Measurements from ENCODE around the gene GPM6B. TPM values are rescaled to one million over a fixed set of nuclear protein-coding genes. Genes with fewer than 3 reads are reported as not detected.

GPM6B gene
- total and polyA plus RNA-seq, 7 experiments from 2014 or later, result 0.18 to 0.27 TPM; not detected in 5

- DNase-seq (no peak), ATAC-seq (no peak)
- Histone ChIP-seq H3K27me3 (ENCODE audit: control insufficient read depth in 2 of 2, insufficient read depth in 2 of 2, low read length in 2 of 2) (no peaks in the 10 kb centered on the region), H3K9me3 (ENCODE audit: control insufficient read depth in 2 of 3, low read length in 3 of 3) (no peaks in the 10 kb centered on the region), H3K27ac (ENCODE audit: low read depth, low read length) (no peak overlapping the region), H3K4me3 (ENCODE audit: low read length) (no peak overlapping the region), H3K36me3 (ENCODE audit: control insufficient read depth in 2 of 3, insufficient read depth in 3 of 3, low read length in 3 of 3) (no peaks in the 10 kb centered on the region), H3K4me1 (ENCODE audit: control insufficient read depth in 2 of 2, insufficient read depth in 2 of 2, low read length in 2 of 2) (no peaks in the 10 kb centered on the region)
- peaks cover 0 to 6% (median 0%) of the 10 kb centered on the region in 11 donors for H3K9me3 Mint-ChIP-seq
- H3K36me3 Mint-ChIP-seq, result no peaks in the 10 kb centered on the region
- peaks cover 0 to 3% (median 0%) of the 10 kb centered on the region in 7 donors for H3K4me1 Mint-ChIP-seq
- no peak overlapping the region for H3K4me3 Mint-ChIP-seq
- intact Hi-C loops (cut with micrococcal nuclease), result no loop called here
- H3K27ac Mint-ChIP-seq, result no peak overlapping the region
- CTCF ChIA-PET, result no interaction called here
- POLR2A ChIA-PET, result no interaction called here
- H3K27me3 Mint-ChIP-seq, result peaks cover 4 to 7% (median 5%) of the 10 kb centered on the region in 5 donors
Measured at GRCh38 chrX:13854003-13854402, 37.1 kb upstream of the GPM6B start.

DNA sequence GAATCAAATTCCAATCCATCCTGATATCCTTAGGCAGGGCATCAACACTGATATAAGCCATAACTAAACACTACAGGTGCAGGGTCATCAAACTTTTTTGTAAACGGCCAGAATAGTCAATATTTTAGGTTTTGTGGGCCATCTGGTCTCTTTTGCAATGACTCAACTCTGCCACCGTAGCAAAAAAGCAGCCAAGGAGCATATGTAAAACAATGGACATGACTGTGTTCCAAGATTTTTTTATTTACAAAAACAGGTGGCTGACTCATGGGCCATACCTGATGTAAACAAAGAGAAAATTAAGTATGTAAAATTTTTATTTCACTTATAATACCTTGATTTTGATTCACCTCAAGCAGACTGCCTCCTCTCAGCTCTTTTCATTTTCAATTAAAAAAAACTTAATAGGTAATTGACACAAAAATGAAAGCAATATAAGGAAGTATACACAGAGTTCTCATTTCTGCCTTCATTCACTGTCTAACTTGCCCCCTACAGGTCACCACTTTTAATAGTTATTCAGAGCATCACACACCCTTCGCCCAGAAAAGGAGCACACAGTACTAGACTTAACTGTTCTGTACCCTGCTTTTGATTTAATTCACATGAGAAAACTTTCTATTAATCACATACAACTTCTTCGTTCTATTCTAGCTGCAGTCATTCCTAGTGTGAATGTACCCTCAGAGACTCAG is 35.3 kb upstream of the GPM6B start:
- Mint-ChIP-seq H3K4me1 (peaks cover 0 to 3% (median 0%) of the 10 kb centered on the region in 7 donors), H3K4me3 (no peak overlapping the region), H3K36me3 (no peaks in the 10 kb centered on the region), H3K27me3 (peaks cover 0 to 8% (median 4%) of the 10 kb centered on the region in 5 donors), H3K9me3 (peaks cover 0 to 5% (median 0%) of the 10 kb centered on the region in 11 donors), H3K27ac (no peak overlapping the region)
- no peaks in the 10 kb centered on the region for H3K27me3 ChIP-seq (ENCODE audit: control insufficient read depth in 2 of 2, insufficient read depth in 2 of 2, low read length in 2 of 2)
- H3K36me3 ChIP-seq (ENCODE audit: control insufficient read depth in 2 of 3, insufficient read depth in 3 of 3, low read length in 3 of 3), result no peaks in the 10 kb centered on the region
- ATAC-seq, result no peak
- H3K9me3 ChIP-seq (ENCODE audit: control insufficient read depth in 2 of 3, low read length in 3 of 3), result no peaks in the 10 kb centered on the region
- intact Hi-C loops (cut with micrococcal nuclease), result no loop called here
- no peak overlapping the region for H3K4me3 ChIP-seq (ENCODE audit: low read length)
- POLR2A ChIA-PET, result no interaction called here
- no peak for DNase-seq
- no peaks in the 10 kb centered on the region for H3K4me1 ChIP-seq (ENCODE audit: control insufficient read depth in 2 of 2, insufficient read depth in 2 of 2, low read length in 2 of 2)
- CTCF ChIA-PET, result no interaction called here
- H3K27ac ChIP-seq (ENCODE audit: low read depth, low read length), result no peak overlapping the region

DNA sequence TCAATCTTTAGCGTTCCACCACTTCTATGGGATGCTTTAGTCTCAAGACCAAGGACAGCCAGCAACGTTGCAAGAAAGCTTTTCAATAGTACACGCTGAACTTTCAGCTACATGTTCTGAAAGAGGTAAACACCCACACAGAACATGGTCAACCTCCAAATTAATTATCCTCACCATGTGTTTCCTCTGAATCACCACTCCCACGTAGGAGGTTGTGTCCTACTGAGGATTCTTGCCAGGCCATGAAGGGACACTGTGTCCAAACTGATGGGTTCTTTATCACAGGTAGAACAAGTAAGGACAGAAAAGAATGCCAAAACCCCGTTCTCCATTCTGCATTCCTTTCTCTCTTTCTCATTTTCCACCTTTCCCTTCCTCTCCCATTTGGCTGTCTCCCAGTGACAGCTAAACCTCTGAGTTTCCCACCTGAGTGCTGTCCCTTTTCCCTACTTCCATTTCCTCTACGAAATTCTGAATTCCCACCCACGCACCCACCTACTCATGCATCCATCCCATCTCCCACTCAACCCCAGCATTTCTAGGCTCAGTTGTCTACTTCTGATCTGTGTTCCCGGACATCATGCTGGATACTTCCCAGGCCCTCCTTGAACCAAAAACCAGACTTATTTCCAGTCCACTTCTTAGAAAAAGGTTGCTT is 29.0 kb upstream of the GPM6B start:
- no peaks in the 10 kb centered on the region for H3K9me3 ChIP-seq (ENCODE audit: control insufficient read depth in 2 of 3, low read length in 3 of 3)
- CTCF ChIA-PET, result no interaction called here
- no peaks in the 10 kb centered on the region for H3K27me3 ChIP-seq (ENCODE audit: control insufficient read depth in 2 of 2, insufficient read depth in 2 of 2, low read length in 2 of 2)
- no peaks in the 10 kb centered on the region for H3K36me3 ChIP-seq (ENCODE audit: control insufficient read depth in 2 of 3, insufficient read depth in 3 of 3, low read length in 3 of 3)
- no peaks in the 10 kb centered on the region for H3K4me1 ChIP-seq (ENCODE audit: control insufficient read depth in 2 of 2, insufficient read depth in 2 of 2, low read length in 2 of 2)
- intact Hi-C loops (cut with micrococcal nuclease), result no loop called here
- peaks cover 0 to 8% (median 5%) of the 10 kb centered on the region in 5 donors for H3K27me3 Mint-ChIP-seq
- peaks cover 0 to 1% (median 0%) of the 10 kb centered on the region in 11 donors for H3K9me3 Mint-ChIP-seq
- H3K36me3 Mint-ChIP-seq, result no peaks in the 10 kb centered on the region
- ATAC-seq, result no peak
- no peak overlapping the region for H3K4me3 ChIP-seq (ENCODE audit: low read length)
- no peak for DNase-seq
- no peak overlapping the region for H3K27ac ChIP-seq (ENCODE audit: low read depth, low read length)
- H3K27ac Mint-ChIP-seq, result no peak overlapping the region
- POLR2A ChIA-PET, result no interaction called here
- H3K4me1 Mint-ChIP-seq, result no peaks in the 10 kb centered on the region
- no peak overlapping the region for H3K4me3 Mint-ChIP-seq

DNA sequence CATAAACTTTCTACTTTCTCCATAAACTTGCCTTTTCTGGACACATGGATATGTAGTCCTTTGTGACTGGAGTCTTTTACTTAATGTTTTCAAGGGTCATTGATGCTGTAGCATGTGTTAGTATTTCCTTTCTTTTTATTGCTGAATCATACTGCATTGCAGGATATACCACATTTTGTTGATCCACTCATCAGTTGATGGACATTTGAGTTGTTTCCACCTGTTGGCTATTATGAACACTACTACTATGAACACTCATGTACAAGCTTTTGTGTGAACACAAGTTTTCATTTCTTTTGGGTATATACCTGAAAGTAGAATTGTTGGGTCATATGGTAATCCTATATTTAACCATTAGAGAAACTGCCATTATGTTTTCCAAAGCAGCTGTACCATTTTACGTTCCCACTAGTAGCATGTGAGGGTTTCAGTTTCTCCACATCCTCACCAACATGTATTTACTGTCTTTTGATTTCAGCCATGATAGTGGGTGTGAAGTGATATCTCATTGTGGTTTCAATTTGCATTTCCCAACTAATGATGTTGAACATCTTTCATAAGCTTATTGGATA is 26.3 kb upstream of the GPM6B start:
- H3K4me1 ChIP-seq (ENCODE audit: control insufficient read depth in 2 of 2, insufficient read depth in 2 of 2, low read length in 2 of 2), result no peaks in the 10 kb centered on the region
- H3K36me3 Mint-ChIP-seq, result no peaks in the 10 kb centered on the region
- ATAC-seq (no peak), DNase-seq (no peak)
- H3K27me3 Mint-ChIP-seq, result peaks cover 0 to 5% (median 5%) of the 10 kb centered on the region in 5 donors
- H3K4me3 ChIP-seq (ENCODE audit: low read length), result no peak overlapping the region
- no peak overlapping the region for H3K27ac Mint-ChIP-seq
- H3K4me1 Mint-ChIP-seq, result no peaks in the 10 kb centered on the region
- ChIA-PET POLR2A (no interaction called here), CTCF (no interaction called here)
- intact Hi-C loops (cut with micrococcal nuclease), result no loop called here
- H3K36me3 ChIP-seq (ENCODE audit: control insufficient read depth in 2 of 3, insufficient read depth in 3 of 3, low read length in 3 of 3), result no peaks in the 10 kb centered on the region
- no peaks in the 10 kb centered on the region for H3K27me3 ChIP-seq (ENCODE audit: control insufficient read depth in 2 of 2, insufficient read depth in 2 of 2, low read length in 2 of 2)
- no peak overlapping the region for H3K27ac ChIP-seq (ENCODE audit: low read depth, low read length)
- no peak overlapping the region for H3K4me3 Mint-ChIP-seq
- no peaks in the 10 kb centered on the region for H3K9me3 ChIP-seq (ENCODE audit: control insufficient read depth in 2 of 3, low read length in 3 of 3)
- H3K9me3 Mint-ChIP-seq, result peaks cover 0 to 1% (median 0%) of the 10 kb centered on the region in 11 donors

DNA sequence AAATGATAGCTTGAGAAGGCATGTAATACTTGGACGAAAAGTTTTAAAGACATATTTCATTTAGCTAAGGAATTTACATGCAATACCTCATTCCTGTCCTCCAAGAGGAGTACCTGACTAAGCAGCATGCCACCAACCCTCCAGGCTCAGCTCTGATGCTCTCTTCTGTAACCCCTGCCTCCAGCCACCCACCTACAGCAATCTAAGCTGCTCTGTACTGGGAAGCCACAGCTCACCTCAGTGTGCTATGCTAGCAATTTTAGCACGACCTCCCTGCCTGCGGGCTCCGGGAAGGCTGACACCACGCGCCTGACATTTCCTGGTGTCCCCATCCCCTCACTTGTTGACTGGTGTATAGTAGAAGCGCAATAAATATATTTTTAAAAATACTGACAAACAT is 23.2 kb upstream of the GPM6B start:
- Histone ChIP-seq H3K27ac (ENCODE audit: low read depth, low read length) (no peak overlapping the region), H3K36me3 (ENCODE audit: control insufficient read depth in 2 of 3, insufficient read depth in 3 of 3, low read length in 3 of 3) (no peaks in the 10 kb centered on the region), H3K27me3 (ENCODE audit: control insufficient read depth in 2 of 2, insufficient read depth in 2 of 2, low read length in 2 of 2) (no peaks in the 10 kb centered on the region), H3K4me3 (ENCODE audit: low read length) (no peak overlapping the region), H3K4me1 (ENCODE audit: control insufficient read depth in 2 of 2, insufficient read depth in 2 of 2, low read length in 2 of 2) (no peaks in the 10 kb centered on the region), H3K9me3 (ENCODE audit: control insufficient read depth in 2 of 3, low read length in 3 of 3) (no peaks in the 10 kb centered on the region)
- no peak for ATAC-seq
- H3K36me3 Mint-ChIP-seq, result no peaks in the 10 kb centered on the region
- intact Hi-C loops (cut with micrococcal nuclease), result no loop called here
- POLR2A ChIA-PET, result no interaction called here
- H3K27ac Mint-ChIP-seq, result no peak overlapping the region
- H3K4me3 Mint-ChIP-seq, result no peak overlapping the region
- peaks cover 0 to 1% (median 0%) of the 10 kb centered on the region in 11 donors for H3K9me3 Mint-ChIP-seq
- DNase-seq, result no peak
- H3K4me1 Mint-ChIP-seq, result no peaks in the 10 kb centered on the region
- H3K27me3 Mint-ChIP-seq, result peaks cover 0 to 3% (median 0%) of the 10 kb centered on the region in 5 donors
- CTCF ChIA-PET, result no interaction called here

DNA sequence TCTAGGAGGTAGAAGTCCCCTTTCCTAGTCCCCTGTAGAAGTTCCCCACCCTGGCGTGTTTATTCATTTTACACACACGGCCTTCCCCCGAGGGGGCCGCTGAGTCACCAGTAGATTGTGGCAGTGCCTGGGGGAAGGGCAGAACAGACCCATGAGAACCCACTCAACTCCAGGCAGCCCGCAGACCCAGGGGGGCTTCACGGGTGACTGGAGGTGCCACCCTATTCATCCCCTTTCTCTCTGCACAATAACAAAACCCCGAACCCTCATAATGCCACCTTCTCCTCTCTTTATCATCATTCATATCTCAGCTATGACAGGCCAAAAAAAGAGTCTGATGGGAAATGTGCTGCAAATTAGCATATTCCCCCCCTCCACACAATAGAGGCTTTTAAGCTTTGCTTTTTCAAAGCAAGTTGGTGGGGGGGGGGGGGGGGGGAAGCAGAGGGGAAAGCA is 20.4 kb upstream of the GPM6B start:
- H3K36me3 ChIP-seq (ENCODE audit: control insufficient read depth in 2 of 3, insufficient read depth in 3 of 3, low read length in 3 of 3), result no peaks in the 10 kb centered on the region
- intact Hi-C loops (cut with micrococcal nuclease), result no loop called here
- ChIA-PET CTCF (no interaction called here), POLR2A (no interaction called here)
- Mint-ChIP-seq H3K36me3 (no peaks in the 10 kb centered on the region), H3K27ac (no peak overlapping the region), H3K4me1 (no peaks in the 10 kb centered on the region), H3K27me3 (peaks cover 0 to 3% (median 0%) of the 10 kb centered on the region in 5 donors), H3K9me3 (no peaks in the 10 kb centered on the region), H3K4me3 (no peak overlapping the region)
- DNase-seq, result no peak
- H3K4me1 ChIP-seq (ENCODE audit: control insufficient read depth in 2 of 2, insufficient read depth in 2 of 2, low read length in 2 of 2), result no peaks in the 10 kb centered on the region
- no peaks in the 10 kb centered on the region for H3K27me3 ChIP-seq (ENCODE audit: control insufficient read depth in 2 of 2, insufficient read depth in 2 of 2, low read length in 2 of 2)
- H3K27ac ChIP-seq (ENCODE audit: low read depth, low read length), result no peak overlapping the region
- H3K9me3 ChIP-seq (ENCODE audit: control insufficient read depth in 2 of 3, low read length in 3 of 3), result no peaks in the 10 kb centered on the region
- no peak for ATAC-seq
- H3K4me3 ChIP-seq (ENCODE audit: low read length), result no peak overlapping the region

DNA sequence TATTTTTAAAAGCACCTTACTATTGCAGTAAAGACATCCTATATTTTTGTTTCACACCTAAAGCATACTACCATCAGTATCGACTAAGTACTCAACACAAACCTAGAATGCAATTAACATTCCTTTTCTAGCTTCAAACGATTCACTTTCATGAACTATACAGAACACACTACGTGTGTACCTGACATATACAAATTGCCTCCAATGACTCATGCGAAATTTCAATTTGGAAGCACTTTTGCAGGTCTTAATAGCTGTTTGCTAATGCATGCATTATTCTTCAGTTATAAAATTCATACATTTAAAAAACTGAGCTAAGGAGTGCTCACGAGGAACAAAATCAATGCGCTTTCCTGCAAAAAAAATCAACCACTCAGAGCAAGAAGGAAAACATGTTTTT is 19.7 kb upstream of the GPM6B start:
- ChIA-PET POLR2A (no interaction called here), CTCF (no interaction called here)
- Histone ChIP-seq H3K4me3 (ENCODE audit: low read length) (no peak overlapping the region), H3K36me3 (ENCODE audit: control insufficient read depth in 2 of 3, insufficient read depth in 3 of 3, low read length in 3 of 3) (no peaks in the 10 kb centered on the region), H3K9me3 (ENCODE audit: control insufficient read depth in 2 of 3, low read length in 3 of 3) (no peaks in the 10 kb centered on the region), H3K4me1 (ENCODE audit: control insufficient read depth in 2 of 2, insufficient read depth in 2 of 2, low read length in 2 of 2) (no peaks in the 10 kb centered on the region), H3K27ac (ENCODE audit: low read depth, low read length) (no peak overlapping the region), H3K27me3 (ENCODE audit: control insufficient read depth in 2 of 2, insufficient read depth in 2 of 2, low read length in 2 of 2) (no peaks in the 10 kb centered on the region)
- Mint-ChIP-seq H3K4me1 (no peaks in the 10 kb centered on the region), H3K9me3 (no peaks in the 10 kb centered on the region), H3K4me3 (no peak overlapping the region), H3K27ac (no peak overlapping the region), H3K36me3 (no peaks in the 10 kb centered on the region), H3K27me3 (no peaks in the 10 kb centered on the region)
- no peak for DNase-seq
- no peak for ATAC-seq
- intact Hi-C loops (cut with micrococcal nuclease), result no loop called here

Measured in naive thymus-derived CD4-positive, alpha-beta T cell (primary cell).